Ishikawa (cell line): ENCODE measurements around the gene CYYR1.

Experiments
- CEBPB ChIP-seq: IDR thresholded peaks from 2 replicates; pipeline ENCODE4 v1.6.1; 2012
- EP300 ChIP-seq: IDR thresholded peaks from 2 replicates; pipeline ENCODE4 v1.6.1; 2012; ENCODE audit warnings: borderline replicate concordance
- FOXM1 ChIP-seq: IDR thresholded peaks from 2 replicates; pipeline ENCODE4 v1.6.1; 2012; ENCODE audit warnings: low read depth, borderline replicate concordance
- NFIC ChIP-seq: IDR thresholded peaks from 2 replicates; pipeline ENCODE4 v1.6.1; 2012
- RAD21 ChIP-seq: IDR thresholded peaks from 2 replicates; pipeline ENCODE4 v1.6.1; 2012; ENCODE audit warnings: low read depth
- TCF12 ChIP-seq: IDR thresholded peaks from 2 replicates; pipeline ENCODE4 v1.6.1; 2012; ENCODE audit warnings: low read depth
- TEAD4 ChIP-seq: IDR thresholded peaks from 2 replicates; pipeline ENCODE4 v1.6.1; 2012
- YY1 ChIP-seq: IDR thresholded peaks from 2 replicates; pipeline ENCODE4 v1.6.1; 2012; ENCODE audit warnings: low read depth
- ZBTB7A ChIP-seq: IDR thresholded peaks from 2 replicates; pipeline ENCODE4 v1.6.1; 2012; ENCODE audit warnings: low read depth
- TF ChIP-seq, protein P1 (sequence below): IDR thresholded peaks from 2 replicates; pipeline ENCODE4 v1.6.1; 2012
- TF ChIP-seq, protein P2 (sequence below): IDR thresholded peaks from 2 replicates; pipeline ENCODE4 v1.6.1; 2012; ENCODE audit warnings: low read depth, mild to moderate bottlenecking
- TF ChIP-seq, protein P3 (sequence below): IDR thresholded peaks from 2 replicates; pipeline ENCODE4 v1.6.1; 2012

DNA sequence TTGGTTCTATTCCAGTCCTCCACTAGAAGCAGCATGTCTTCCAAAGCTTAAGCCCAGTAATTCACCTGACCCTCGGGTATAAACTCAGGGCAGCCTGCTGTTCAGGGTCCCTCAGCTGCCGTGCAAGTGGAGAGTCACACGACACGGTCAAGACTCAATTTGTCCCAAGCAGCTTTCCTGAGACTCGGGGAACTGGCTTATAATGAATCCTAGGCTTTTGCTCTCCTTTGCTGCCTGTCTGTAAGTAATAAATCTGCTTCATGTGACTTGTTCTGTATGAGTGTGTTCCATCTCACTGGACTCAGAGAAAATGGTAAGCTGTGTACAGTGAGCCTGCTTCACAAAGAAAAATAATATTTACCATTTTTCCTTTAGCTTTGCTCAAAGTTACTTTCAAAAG is 119.8 kb downstream of the CYYR1 start:
- TF ChIP-seq TEAD4, result no peak
- TF ChIP-seq YY1, result no peak
- TF ChIP-seq EP300, result no peak
- no peak for TF ChIP-seq ZBTB7A
- TF ChIP-seq RAD21, result no peak
- TF ChIP-seq, protein P1, sequence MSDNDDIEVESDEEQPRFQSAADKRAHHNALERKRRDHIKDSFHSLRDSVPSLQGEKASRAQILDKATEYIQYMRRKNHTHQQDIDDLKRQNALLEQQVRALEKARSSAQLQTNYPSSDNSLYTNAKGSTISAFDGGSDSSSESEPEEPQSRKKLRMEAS, result no peak
- TF ChIP-seq, protein P2, sequence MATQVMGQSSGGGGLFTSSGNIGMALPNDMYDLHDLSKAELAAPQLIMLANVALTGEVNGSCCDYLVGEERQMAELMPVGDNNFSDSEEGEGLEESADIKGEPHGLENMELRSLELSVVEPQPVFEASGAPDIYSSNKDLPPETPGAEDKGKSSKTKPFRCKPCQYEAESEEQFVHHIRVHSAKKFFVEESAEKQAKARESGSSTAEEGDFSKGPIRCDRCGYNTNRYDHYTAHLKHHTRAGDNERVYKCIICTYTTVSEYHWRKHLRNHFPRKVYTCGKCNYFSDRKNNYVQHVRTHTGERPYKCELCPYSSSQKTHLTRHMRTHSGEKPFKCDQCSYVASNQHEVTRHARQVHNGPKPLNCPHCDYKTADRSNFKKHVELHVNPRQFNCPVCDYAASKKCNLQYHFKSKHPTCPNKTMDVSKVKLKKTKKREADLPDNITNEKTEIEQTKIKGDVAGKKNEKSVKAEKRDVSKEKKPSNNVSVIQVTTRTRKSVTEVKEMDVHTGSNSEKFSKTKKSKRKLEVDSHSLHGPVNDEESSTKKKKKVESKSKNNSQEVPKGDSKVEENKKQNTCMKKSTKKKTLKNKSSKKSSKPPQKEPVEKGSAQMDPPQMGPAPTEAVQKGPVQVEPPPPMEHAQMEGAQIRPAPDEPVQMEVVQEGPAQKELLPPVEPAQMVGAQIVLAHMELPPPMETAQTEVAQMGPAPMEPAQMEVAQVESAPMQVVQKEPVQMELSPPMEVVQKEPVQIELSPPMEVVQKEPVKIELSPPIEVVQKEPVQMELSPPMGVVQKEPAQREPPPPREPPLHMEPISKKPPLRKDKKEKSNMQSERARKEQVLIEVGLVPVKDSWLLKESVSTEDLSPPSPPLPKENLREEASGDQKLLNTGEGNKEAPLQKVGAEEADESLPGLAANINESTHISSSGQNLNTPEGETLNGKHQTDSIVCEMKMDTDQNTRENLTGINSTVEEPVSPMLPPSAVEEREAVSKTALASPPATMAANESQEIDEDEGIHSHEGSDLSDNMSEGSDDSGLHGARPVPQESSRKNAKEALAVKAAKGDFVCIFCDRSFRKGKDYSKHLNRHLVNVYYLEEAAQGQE, result no peak
- TF ChIP-seq, protein P3, sequence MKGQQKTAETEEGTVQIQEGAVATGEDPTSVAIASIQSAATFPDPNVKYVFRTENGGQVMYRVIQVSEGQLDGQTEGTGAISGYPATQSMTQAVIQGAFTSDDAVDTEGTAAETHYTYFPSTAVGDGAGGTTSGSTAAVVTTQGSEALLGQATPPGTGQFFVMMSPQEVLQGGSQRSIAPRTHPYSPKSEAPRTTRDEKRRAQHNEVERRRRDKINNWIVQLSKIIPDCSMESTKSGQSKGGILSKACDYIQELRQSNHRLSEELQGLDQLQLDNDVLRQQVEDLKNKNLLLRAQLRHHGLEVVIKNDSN, result no peak
- TF ChIP-seq CEBPB, result no peak
- TF ChIP-seq TCF12, result no peak
- TF ChIP-seq FOXM1, result no peak
- TF ChIP-seq NFIC, result no peak
